Thoracic aorta (tissue), 2 donors: ENCODE data around the gene VRTN. TPM values are rescaled to one million over a fixed set of nuclear protein-coding genes. Genes with fewer than 3 reads are reported as not detected.

ENCODE experiments used
- ATAC-seq: fragments of 150-250 bp; one replicate; pipeline ENCODE4 v1.8.0; 2017; ENCODE audit warnings: low read depth; ENCODE audit not compliant: insufficient number of reproducible peaks, low FRiP score
- DNase-seq: peaks from one replicate; pipeline ENCODE4 v3.0.0-alpha.2; 2020; ENCODE audit warnings: low spot score
- H3K27ac ChIP-seq, 2 donors: fragments of 200-600 bp; sonication (generic); 1 replicate in 1 of 2; 2 replicates in 1 of 2; pipeline ENCODE4 v1.5.1; 2016; ENCODE audit warnings: mild to moderate bottlenecking in 2 of 2, moderate library complexity in 2 of 2
- H3K27me3 ChIP-seq: fragments of 200-600 bp; sonication (generic); replicated peaks from 2 replicates; pipeline ENCODE4 v1.6.0; 2016; ENCODE audit warnings: mild to moderate bottlenecking; ENCODE audit not compliant: insufficient read depth
- H3K36me3 ChIP-seq: fragments of 200-600 bp; sonication (generic); one replicate; pipeline ENCODE4 v1.5.1; 2016
- H3K4me1 ChIP-seq, 2 donors: fragments of 200-600 bp; sonication (generic); 1 replicate in 1 of 2; 2 replicates in 1 of 2; pipeline versions ENCODE4 v1.5.1 to v1.6.0; 2016; ENCODE audit warnings: low read depth in 2 of 2, mild to moderate bottlenecking in 1 of 2; ENCODE audit not compliant: control insufficient read depth in 1 of 2
- H3K4me3 ChIP-seq: fragments of 200-600 bp; sonication (generic); 2 replicates; pipeline ENCODE4 v1.5.1; 2016; ENCODE audit warnings: mild to moderate bottlenecking
- H3K9me3 ChIP-seq: fragments of 200-600 bp; sonication (generic); 2 replicates; pipeline ENCODE4 v1.5.1; 2016
- total RNA-seq, 2 donors: library from RNA; depleted of rRNA; stranded (reverse); fragments of >200 nt; gene quantifications; one replicate each; pipeline versions ENCODE4 v1.1.0 to v1.2.3, GENCODE V29; 2016
- TF ChIP-seq, protein P1 (sequence below): fragments of 200-600 bp; sonication (generic); IDR thresholded peaks from one replicate; pipeline ENCODE4 v1.5.1; 2019; ENCODE audit warnings: antibody characterized with exemption

VRTN gene
- total RNA-seq, 2 donors from 2014 or later: not detected

DNA sequence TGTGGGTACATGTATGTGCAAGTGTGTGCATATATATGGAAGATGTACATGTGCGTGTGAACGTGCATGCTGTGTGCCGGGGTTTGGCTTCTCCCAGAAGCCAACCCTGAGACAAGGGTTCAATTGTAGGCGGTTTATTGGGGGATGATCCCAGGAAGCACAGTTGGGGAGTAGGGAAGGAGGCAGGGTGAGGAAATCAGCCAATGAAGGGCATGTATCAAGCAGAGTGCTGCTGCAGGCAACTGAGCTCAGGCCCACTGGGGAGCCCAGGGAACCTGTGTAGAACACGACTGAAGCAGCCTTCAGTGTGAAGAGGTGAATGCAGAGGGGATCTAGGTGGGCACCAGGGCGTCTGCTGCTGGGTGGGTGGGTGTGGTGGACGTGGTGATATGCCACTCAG, 56.2 kb downstream of the VRTN start:
- Histone ChIP-seq H3K4me1 (peaks cover 8 to 16% of the 10 kb centered on the region in 2 donors), H3K27ac (no peak overlapping the region), H3K27me3 (no peaks in the 10 kb centered on the region), H3K4me3 (no peak overlapping the region), H3K9me3 (no peaks in the 10 kb centered on the region), H3K36me3 (no peaks in the 10 kb centered on the region)
- ATAC-seq (no peak), DNase-seq (no peak)
- TF ChIP-seq, protein P1, sequence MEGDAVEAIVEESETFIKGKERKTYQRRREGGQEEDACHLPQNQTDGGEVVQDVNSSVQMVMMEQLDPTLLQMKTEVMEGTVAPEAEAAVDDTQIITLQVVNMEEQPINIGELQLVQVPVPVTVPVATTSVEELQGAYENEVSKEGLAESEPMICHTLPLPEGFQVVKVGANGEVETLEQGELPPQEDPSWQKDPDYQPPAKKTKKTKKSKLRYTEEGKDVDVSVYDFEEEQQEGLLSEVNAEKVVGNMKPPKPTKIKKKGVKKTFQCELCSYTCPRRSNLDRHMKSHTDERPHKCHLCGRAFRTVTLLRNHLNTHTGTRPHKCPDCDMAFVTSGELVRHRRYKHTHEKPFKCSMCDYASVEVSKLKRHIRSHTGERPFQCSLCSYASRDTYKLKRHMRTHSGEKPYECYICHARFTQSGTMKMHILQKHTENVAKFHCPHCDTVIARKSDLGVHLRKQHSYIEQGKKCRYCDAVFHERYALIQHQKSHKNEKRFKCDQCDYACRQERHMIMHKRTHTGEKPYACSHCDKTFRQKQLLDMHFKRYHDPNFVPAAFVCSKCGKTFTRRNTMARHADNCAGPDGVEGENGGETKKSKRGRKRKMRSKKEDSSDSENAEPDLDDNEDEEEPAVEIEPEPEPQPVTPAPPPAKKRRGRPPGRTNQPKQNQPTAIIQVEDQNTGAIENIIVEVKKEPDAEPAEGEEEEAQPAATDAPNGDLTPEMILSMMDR: no peak

DNA sequence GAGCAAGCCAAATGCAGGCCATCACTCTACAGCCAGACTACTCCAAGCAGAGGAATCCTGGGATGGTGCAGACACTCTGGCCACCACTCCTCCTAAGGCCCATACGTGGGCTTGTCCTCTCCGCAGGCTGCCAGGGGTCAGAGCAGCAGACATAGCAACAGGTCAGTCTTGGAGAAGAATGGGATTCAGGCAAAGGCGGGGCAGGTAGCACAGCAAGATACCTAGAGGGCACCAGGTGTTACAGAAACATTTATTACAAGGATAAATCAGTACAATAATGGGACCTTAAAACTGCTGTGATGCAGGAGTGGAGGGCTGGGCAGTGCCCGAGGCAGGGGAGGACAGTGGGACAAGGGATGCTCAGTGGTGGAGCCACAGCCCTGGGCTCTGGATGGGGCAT, 57.4 kb downstream of the VRTN start:
- no peak overlapping the region for H3K4me3 ChIP-seq
- no peak for DNase-seq
- no peaks in the 10 kb centered on the region for H3K9me3 ChIP-seq
- no peaks in the 10 kb centered on the region for H3K36me3 ChIP-seq
- TF ChIP-seq, protein P1: no peak
- H3K27ac ChIP-seq: no peak overlapping the region
- no peak for ATAC-seq
- peaks cover 8 to 16% of the 10 kb centered on the region in 2 donors for H3K4me1 ChIP-seq
- no peaks in the 10 kb centered on the region for H3K27me3 ChIP-seq

DNA sequence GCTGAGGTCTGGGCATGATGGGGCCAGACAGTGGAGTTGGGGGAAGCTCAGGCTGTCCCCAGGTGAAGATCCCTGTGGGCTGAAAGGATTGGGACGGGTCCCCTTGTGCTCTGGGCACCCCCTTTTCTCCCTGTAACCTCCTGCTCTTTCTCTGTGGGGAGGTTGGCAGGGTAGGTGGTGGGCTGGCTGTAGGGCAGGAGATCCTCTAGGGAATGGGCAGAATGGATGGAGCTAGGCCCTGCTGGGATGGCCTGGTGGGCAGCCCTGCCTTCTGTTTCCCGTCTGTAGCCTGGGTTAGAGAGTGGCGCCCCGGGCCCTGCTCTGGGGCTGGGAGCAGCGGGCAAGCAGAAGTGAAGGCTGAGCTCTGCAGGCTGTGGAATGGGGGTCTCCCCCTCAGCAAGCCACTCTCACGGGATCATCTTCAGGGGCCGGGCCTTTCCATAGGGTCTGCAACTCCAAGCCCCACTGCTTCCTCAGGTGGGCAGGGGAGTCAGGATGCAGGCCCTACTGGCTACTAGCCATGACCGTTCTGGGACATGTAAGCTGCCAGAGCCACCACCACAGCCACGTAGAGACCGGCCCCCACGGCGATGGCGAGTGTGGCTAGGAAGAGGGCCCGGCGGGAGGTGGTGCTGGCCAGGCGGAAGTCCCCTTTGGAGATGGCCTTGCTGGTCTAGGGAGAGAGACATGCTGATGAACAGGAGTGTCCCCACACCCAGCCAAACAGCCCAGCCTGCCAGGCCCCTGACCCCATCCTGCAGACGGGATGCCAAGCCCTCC, 58.9 kb downstream of the VRTN start:
- DNase-seq (no peak), ATAC-seq (no peak)

DNA sequence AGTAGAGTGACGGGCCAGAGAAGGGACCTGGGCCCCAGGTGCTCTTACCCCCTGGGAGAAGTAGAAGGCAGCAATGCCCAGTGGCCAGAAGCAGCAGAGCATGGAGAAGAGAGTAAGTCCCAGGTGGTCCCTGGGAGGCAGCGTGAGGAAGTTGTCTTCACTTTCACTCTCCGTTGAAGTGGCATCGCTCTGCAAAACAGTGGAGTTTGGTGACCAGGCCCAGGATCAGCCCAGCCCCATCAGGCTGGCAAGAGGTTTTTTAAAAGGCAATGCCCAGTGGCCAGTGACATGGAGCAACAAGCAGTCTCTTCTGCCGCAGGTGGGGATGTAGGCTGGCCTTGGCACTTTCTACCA, 59.5 kb downstream of the VRTN start:
- no peak for ATAC-seq
- DNase-seq: no peak

More for the DNA sequence above, 58.9 kb downstream of the VRTN start:
- Histone ChIP-seq H3K9me3 (no peaks in the 10 kb centered on the region), H3K36me3 (no peaks in the 10 kb centered on the region), H3K4me3 (no peak overlapping the region), H3K4me1 (peaks cover 0 to 4% of the 10 kb centered on the region in 2 donors), H3K27me3 (no peaks in the 10 kb centered on the region), H3K27ac (no peak overlapping the region)
- TF ChIP-seq, protein P1: no peak

DNA sequence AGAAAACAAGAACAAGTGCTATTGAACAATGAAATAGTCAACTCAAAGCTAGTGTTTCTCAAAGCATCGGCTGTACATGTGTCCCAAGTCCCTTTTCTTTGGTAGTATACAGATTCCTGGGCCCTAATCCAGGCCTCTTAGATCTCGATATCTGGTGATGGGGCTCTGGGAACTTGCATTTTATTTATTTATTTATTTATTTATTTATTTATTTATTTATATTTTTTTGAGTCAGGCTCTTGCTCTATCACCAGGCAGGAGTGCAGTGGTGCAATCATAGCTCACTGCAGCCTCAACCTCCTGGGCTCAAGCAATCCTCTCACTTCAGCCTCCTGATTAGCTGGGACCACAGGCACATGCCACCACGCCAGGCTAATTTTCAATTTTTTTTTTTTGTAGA, 60.6 kb downstream of the VRTN start:
- no peak overlapping the region for H3K4me3 ChIP-seq
- H3K27ac ChIP-seq: no peak overlapping the region
- H3K36me3 ChIP-seq: no peaks in the 10 kb centered on the region
- no peaks in the 10 kb centered on the region for H3K4me1 ChIP-seq
- no peaks in the 10 kb centered on the region for H3K9me3 ChIP-seq
- no peak for DNase-seq
- no peak for ATAC-seq
- TF ChIP-seq, protein P1: no peak
- no peaks in the 10 kb centered on the region for H3K27me3 ChIP-seq

More for the DNA sequence above, 59.5 kb downstream of the VRTN start:
- TF ChIP-seq, protein P1: no peak
- H3K27ac ChIP-seq: no peak overlapping the region
- H3K4me3 ChIP-seq: no peak overlapping the region
- H3K4me1 ChIP-seq: no peaks in the 10 kb centered on the region
- H3K36me3 ChIP-seq: no peaks in the 10 kb centered on the region
- no peaks in the 10 kb centered on the region for H3K27me3 ChIP-seq
- H3K9me3 ChIP-seq: no peaks in the 10 kb centered on the region
